Endometrium (tissue), 2 donors: ENCODE results near the gene PERM1.
"Not testable (repeated sequence)": the region's sequence is repeated elsewhere in the genome, so short reads cannot be mapped to it uniquely, and the experiment has no call there.

Experiments used
- FAIRE-seq: peaks from 2 replicates; lab custom pipeline; 2012; peaks lifted over from hg19 to GRCh38; lab: Jason Lieb, UNC
- donor health status: control.
- donor health status: control.

Gene PERM1

GRCh38 chr1:997993-998744 lies 16.3 kb upstream of the PERM1 start:
- FAIRE-seq: no peak

DNA sequence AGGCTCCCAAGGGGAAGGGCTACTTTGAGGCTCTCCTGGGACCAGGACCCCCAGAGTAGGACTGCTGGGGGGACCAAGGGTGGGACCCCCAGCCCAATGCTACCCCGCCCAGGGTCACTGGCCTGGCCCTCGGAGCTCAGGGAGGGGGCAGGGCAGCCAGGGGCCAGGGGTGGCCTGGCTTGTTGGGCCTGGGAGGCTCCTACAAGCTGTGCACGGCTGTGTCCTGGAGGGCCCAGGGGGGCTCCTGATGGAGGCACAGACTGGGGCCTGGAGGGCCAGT lies 15.8 kb upstream of the PERM1 start:
- FAIRE-seq: no peak

DNA sequence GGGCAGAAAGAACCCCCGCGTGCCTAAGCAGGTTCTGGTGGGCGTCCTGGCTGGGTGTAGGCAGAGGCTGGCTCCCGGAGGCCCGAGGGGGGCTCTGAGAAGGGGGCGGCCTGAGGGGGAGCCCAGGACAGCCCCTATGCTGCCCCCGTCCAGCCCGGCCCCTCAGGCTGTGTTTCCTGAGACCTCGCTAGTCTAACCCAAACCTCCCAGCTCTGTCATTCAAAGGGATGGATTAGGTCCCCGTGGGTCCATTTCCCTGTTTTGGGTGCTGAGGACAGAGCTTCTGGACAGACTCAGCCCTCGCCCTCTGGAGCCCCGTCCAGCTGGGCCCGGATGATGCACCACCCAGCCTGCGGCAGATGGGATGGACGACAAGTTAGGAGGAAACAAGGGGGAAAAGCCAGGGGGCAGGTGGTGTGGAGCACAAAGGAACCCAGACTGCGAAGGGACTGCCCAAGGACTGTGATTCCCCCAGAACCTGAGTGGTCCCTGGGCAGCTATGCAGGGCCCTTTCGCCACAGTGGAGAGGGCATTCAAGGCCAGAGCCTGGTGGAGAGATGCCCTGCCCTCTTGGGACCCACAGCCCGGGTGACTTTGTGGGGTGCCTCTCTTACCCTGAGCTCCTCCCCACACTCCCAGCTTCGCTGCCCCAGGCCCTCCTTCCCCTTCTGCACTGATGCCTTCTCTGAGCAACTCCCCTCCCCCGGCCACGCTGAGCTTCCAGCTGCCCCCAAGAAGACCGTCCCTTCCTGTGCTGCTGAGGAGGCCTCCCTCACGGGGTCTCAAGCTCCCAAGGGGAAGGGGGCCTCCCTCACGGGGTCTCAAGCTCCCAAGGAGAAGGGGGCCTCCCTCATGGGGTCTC lies 15.2 kb upstream of the PERM1 start:
- no peak for FAIRE-seq

GRCh38 chr1:995665-996633 lies 14.1 kb upstream of the PERM1 start:
- FAIRE-seq: no peak

GRCh38 chr1:994546-994945 lies 12.7 kb upstream of the PERM1 start:
- FAIRE-seq: not testable (repeated sequence)

GRCh38 chr1:993379-993995 lies 11.6 kb upstream of the PERM1 start:
- FAIRE-seq: no peak

DNA sequence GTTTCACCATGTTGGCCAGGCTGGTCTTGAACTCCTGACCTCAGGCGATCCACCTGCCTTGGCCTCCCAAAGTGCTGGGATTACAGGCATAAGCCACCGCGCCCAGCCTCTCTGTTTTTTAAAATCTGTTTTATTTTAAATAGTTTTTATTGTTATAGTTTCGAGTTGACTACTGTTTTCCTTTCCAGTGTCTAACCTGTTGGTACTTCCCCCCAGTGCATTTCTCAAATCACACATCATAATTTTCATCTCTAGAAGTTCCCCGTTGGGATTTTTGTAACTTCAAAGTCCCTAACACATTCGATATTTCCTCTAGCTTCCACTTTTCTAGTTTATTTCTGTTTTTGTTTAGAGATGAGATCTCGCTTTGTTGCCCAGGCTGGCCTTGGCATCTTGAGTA lies 10.5 kb upstream of the PERM1 start:
- FAIRE-seq: no peak

DNA sequence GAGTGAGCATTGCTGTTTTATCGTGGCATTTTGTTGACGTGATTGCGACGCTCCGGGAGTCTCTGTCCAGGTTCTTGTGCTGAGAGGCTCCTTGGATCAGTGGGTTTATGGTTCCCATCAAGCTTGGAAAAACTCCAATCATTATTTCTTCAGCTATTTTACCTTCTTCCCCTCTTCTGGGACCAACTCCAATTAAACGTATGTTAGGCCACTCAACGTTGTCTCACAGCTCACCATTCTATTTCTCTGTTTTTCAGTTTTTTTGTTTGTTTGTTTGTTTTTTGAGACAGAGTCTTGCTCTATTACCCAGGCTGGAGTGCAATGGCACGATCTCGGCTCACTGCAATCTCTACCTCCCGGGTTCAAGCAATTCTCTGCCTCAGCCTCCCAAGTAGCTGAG lies 10.0 kb upstream of the PERM1 start:
- no peak for FAIRE-seq

GRCh38 chr1:991275-991674 lies 9.4 kb upstream of the PERM1 start:
- FAIRE-seq: not testable (repeated sequence)

GRCh38 chr1:988061-988460 lies 6.2 kb upstream of the PERM1 start:
- FAIRE-seq: not testable (repeated sequence)

GRCh38 chr1:985126-985525 lies 3.2 kb upstream of the PERM1 start:
- FAIRE-seq: no peak

DNA sequence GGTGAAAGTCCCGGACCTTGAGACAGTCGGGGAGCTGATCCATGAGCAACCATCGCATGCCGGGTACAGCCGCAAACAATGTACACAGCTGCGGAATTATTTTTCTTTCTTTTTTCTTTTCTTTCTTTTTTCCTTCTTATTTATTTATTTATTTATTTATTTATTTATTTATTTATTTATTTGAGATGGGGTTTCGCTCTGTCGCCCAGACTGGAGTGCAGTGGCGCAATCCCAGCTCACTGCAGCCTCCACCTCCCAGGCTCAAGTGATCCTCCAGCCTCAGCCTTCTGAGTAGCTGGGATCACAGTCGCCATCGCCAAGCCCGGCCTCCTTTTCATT lies 2.6 kb upstream of the PERM1 start:
- FAIRE-seq: no peak

DNA sequence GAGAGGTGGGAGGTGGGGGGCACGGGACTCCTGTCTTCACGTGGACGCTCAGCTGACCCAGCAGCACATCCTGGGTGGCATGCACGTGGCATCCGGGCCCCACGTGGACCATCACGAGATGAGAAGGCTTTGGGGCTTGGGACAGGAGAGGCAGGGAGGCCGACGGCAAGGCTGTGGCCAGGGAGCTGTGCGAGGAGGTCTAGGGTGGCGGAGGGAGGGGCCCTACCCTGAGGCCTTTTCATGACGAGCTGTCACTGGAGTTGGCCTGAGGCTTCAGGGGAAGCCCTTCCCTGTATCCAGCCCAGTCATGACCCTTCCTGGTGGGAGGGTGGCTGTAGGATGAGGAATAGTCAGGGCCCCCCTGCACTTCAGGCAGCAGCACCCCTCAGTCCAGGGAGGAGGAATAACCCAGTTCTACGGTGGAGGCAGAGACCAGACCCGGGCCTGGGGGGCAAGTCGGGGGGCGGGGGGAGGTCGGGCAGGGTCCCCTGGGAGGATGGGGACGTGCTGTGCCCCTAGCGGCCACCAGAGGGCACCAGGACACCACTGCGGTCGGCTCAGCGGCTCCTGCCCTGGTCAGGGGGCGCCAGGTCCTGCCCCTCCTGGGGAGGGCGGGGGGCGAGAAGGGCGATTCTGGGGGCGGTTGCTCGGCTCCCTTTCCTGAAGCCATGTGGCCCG lies 2.0 kb upstream of the PERM1 start:
- FAIRE-seq: no peak

GRCh38 chr1:982765-983436 lies 1.0 kb upstream of the PERM1 start:
- no peak for FAIRE-seq

DNA sequence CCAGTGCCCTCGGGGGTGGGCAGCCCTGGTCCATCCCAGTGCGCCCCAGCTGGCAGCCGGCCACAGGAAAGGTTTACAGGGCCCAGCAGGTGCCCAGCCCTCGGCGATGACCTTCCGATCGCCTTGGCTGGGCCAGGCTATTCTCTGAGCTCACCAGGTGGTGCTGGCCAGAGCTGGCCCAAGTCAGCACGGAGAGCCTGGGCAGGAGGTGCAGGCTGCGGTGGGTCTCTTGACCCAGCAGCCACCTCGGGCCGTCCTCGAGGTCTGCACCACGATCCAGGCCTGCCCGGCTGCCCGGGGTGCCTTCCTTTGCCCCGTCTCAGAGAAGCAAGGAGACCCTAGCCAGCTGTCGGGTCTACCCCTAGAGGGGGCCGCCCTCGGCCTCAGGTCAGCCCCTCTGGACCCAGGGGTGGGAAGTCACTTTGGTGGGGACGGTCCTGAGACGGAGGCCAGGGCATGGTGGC lies 370 bp downstream of the PERM1 start:
- no peak for FAIRE-seq

DNA sequence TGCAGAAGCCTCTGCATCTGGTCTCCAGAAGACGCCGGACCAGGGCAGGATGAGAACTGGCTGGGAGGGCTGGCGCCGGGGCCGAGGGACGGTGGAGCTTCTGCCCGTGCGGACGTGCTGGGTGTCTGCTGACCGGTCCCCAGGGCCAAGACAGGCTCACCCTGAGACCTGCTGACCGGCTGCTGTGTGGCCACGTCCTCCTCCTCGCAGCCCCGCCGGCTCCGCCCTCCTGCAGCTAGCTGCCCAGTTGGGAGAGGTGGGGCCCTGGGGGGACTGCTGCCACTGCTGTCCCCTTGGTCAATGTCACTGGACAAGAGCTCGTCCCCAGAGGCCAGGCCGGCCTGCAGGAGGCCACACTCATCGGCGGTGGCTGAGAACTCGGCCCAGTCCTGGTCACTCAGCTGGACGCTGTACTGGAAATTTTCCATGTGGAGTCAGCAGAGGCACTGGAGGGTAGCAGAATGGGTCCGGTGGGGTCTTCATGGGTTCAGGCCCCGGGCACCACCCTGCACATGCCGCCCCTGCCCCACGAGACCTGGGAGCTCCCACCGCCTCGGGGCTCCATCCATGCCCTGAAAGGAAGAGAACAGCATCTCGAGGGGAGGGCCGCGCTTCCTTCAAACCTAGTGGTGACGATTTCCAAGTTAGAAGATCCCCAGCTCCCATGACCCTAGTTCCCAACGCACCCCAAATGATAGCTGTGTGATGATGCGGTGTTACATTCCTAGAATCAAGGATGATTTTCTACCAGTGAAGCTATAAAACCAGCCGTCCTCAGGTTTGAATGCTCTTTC lies 1.1 kb downstream of the PERM1 start:
- FAIRE-seq: no peak

DNA sequence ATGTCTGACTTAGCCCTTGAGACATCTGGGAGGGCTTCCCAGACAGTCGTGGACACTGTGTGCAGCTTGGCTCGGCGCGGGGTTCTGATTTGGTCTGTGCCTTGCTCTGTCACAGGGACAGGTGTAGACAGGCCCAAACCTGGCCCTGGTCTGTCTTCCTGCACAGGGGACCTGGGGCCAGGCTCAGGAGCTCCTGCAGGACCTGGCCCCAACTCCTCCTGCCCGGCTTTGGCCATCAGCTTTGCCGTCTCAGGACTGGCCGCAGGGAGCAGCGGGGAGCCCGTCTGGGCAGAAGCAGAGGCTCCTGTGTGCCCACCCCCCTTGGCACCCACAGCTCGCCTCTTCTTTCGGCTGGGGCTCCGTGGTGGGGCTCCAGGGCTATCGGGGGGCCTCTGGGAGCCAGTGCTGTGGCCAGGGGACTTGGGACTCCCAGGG lies 1.7 kb downstream of the PERM1 start:
- FAIRE-seq: no peak

DNA sequence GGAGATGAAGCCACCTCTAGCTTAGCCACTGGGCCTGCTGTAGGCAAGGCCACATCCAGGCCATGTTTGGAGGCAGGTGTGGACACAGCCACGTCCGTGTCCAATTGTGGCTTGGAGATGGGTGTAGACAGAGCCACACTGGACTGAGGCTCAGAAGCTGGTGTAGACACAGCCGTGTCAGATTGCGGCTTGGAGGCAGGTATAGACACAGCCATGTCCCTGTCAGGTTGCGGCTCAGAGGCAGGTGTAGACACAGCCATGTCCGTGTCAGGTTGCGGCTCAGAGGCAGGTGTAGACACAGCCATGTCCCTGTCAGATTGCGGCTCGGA lies 2.2 kb downstream of the PERM1 start:
- FAIRE-seq: no peak

DNA sequence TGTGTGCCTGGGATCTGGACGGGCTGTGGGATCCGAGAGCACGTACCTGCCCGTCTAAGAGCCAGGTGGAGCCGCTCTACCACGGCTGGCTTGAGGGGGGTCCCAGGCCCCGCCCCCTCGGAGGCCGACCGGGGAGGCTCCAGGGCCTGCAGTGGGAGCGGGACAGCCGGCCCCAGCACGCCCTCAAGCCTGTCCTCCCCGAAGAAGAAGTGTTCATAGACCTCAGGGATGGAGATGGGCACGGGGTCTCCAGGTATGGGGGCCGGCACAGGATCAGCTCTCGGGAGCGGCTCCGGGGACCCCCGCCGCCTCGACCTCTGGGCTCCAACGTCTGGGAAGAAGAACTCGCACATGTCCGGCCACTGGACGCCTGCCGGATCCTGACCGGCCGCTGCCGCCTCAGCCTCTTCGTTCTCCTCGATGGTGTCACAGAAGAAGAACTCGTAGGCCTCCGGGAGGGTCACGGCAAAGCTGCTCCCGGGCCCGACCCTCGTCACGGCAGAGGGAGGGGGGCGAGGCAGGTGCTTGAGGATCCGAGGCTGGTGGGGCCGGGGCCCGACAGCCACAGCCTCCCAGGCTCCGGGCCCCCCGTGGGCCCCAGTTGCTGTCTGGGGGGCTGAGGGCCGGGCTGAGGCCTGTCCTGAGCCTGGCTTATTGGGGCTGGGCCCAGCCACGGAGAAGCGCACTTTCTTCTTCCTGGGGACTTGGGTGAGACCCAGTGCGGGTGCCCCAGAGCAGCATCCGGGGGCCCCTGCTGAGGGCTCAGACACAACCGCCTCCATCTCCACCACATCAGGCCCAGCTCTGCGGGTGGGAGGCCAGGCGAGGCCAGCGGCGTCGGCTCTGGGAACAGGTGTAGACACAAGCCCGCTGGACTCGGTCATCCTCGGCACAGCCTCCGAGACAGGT lies 2.8 kb downstream of the PERM1 start:
- FAIRE-seq: no peak
